SH-SY5Y (cell line): ENCODE results near the gene FBLN2.

Source experiments
- GATA2 ChIP-seq: IDR thresholded peaks from 2 replicates; pipeline ENCODE4 v1.6.1; 2011; ENCODE audit warnings: mild to moderate bottlenecking, low read depth, low read length
- GATA3 ChIP-seq: IDR thresholded peaks from 2 replicates; pipeline ENCODE4 v1.6.1; 2011; ENCODE audit warnings: low read depth, mild to moderate bottlenecking, low read length, moderate library complexity

DNA sequence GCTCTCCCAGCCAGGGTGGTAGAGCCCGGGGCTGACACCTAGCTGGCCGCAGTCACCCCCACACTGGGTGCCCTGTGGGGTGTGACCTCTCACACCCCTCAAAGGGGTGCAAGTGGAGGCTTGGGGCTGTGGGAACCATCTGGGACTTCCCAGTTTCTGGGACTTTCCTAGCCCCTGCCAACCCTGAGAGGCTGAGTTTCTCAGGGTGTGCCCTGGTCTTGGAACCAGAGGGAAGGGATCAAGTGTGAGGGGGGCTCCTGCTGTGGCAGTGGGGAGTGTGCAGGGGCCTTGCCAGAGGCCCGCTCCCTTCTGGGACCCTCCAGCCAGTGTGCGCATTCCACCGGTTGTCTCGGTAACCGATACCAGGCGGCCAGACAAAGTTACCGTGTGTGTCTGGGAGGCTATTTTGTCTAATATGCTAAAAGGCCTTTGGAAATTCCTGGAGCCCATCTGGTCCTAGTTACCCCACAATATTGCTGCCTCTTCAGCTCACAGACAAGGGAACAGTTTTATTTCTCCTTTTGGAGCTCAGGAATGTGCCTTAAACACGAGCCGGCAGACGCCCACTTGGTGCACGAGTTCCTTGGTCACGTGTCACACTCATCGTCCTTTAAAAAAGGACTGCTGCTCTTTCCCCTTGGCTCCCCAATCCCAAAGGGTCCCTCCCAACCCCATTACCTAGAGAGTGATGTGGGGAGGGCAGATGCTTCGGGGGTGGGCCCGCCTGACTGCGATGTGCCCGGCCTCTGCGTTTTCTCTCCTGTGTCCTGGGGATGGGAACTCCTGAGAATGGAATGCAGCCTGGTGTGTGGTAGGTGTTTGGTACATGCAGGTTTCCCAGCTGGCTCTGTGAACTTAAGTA is 35.6 kb upstream of the FBLN2 start:
- TF ChIP-seq GATA3, result no peak
- no peak for TF ChIP-seq GATA2
